ENCODE data around the gene DNAH17.

Gene DNAH17

GRCh38 chr17:78538033-78538776, 39.0 kb downstream of the DNAH17 start:
- DNase-seq = no peak

GRCh38 chr17:78537217-78537860, 39.9 kb downstream of the DNAH17 start:
- no peak for DNase-seq

- DNase-seq = no peak
These were observed 41.7 kb downstream of the DNAH17 start for GRCh38 chr17:78535273-78536197.

GRCh38 chr17:78534492-78535272, 42.5 kb downstream of the DNAH17 start:
- no peak for DNase-seq

- DNase-seq = peak; percentile 41
These were observed 44.1 kb downstream of the DNAH17 start for GRCh38 chr17:78532922-78533640.

- DNase-seq = no peak
These were observed 44.9 kb downstream of the DNAH17 start for GRCh38 chr17:78532311-78532710.

GRCh38 chr17:78530675-78531074, 46.5 kb downstream of the DNAH17 start:
- DNase-seq = no peak

- no peak for DNase-seq
These were observed 47.1 kb downstream of the DNAH17 start for GRCh38 chr17:78529871-78530670.

- no peak for DNase-seq
These were observed 47.9 kb downstream of the DNAH17 start for GRCh38 chr17:78529251-78529650.

GRCh38 chr17:78528541-78528940, 48.7 kb downstream of the DNAH17 start:
- no peak for DNase-seq

- DNase-seq = no peak
These were observed 49.9 kb downstream of the DNAH17 start for GRCh38 chr17:78527345-78527744.

GRCh38 chr17:78526231-78527025, 50.8 kb downstream of the DNAH17 start:
- DNase-seq = no peak

- DNase-seq = no peak
These were observed 51.6 kb downstream of the DNAH17 start for GRCh38 chr17:78525511-78526160.

GRCh38 chr17:78524870-78525510, 52.2 kb downstream of the DNAH17 start:
- DNase-seq = no peak

GRCh38 chr17:78523934-78524655, 53.1 kb downstream of the DNAH17 start:
- DNase-seq = no peak

- no peak for DNase-seq
These were observed 55.0 kb downstream of the DNAH17 start for GRCh38 chr17:78522031-78522809.

GRCh38 chr17:78517421-78517820, 59.8 kb downstream of the DNAH17 start:
- no peak for DNase-seq

GRCh38 chr17:78515480-78515879, 61.7 kb downstream of the DNAH17 start:
- DNase-seq = no peak
